NCI-H1092 (cell line): Measurements from ENCODE around the gene EPHA10.
"Not testable (repeated sequence)": the region's sequence is repeated elsewhere in the genome, so short reads cannot be mapped to it uniquely, and the experiment has no call there.

Experiments used
- DNase-seq: peaks from one replicate; lab custom pipeline; 2025; lab: John Stamatoyannopoulos, UW

The EPHA10 gene

GRCh38 chr1:37771440-37771839 lies 6.5 kb upstream of the EPHA10 start:
- DNase-seq, result not testable (repeated sequence)

- DNase-seq, result no peak
Measured at GRCh38 chr1:37767488-37767887, 2.6 kb upstream of the EPHA10 start.

- peak; percentile 11 for DNase-seq
Measured at GRCh38 chr1:37765916-37766664, 1.2 kb upstream of the EPHA10 start.

DNA sequence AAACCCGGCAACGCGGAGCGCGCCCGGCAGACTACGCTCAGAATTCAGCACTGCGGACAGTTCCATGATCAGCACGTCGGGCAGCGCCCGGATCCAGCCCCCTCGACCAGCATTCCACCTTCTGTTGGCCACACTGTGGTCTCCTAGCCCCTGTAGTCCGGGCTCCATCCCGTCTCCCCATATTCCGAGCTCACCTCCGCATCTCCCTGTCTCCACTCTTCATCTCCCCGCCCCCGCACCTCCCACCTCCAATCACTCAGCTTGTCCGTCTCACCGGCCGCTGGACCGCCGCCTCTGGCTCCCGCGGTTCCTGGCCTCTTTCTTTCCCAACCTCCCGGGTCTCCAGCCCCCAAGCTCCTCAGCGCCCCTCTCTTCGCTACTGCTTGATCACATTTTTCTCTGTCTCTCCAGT lies 500 bp downstream of the EPHA10 start:
- DNase-seq, result no peak

DNA sequence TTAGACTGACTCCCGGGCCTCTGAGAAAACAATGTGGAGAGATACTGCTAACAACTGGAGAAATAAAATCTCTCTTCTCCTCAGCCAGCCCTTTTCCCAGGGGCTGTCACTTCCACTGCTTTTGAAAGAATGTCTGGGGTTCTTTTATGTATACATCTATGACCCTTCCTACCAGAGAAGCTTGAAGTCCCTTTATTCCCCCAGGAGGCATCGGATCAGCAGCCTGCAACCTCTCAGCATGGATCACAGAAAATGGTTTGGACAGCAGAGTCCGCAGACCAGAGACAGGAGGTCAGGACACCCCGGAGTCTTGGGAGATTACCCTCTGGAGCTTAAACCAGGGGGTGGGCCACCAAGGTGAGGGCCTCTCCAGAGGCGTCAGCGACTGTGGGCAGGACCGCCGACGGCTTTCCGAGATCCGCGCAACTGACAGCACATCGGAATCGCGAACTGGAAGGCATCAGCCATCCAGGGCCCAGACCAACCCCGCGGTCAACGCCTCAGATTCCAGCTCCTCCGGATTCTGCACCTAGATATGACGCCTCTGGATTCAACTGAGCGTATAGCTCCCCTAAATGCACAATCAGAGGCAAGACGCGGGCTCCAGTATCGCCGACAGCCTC lies 1.0 kb downstream of the EPHA10 start:
- no peak for DNase-seq

DNA sequence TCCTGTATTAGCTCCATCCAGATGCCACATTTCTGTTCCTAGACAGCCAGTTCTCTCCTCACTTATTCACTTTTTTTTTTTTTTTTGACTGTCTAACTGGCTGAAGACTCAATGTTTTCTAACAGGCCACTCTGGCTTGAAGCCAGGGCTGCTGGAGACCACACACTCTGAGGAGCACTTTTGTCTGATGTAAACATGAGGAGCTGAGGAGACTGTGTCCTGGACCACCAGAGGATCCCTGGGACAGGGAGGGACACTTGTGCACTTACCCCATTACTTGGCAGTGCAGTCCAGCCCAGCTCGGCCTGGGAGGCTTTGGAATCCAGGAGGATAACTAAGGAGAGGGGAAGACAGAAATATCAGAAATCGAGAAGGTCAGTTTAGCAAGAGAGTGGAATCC lies 2.4 kb downstream of the EPHA10 start:
- no peak for DNase-seq

GRCh38 chr1:37761416-37762095 lies 3.4 kb downstream of the EPHA10 start:
- no peak for DNase-seq

- DNase-seq, result no peak
Measured at GRCh38 chr1:37759451-37759850, 5.5 kb downstream of the EPHA10 start.

DNA sequence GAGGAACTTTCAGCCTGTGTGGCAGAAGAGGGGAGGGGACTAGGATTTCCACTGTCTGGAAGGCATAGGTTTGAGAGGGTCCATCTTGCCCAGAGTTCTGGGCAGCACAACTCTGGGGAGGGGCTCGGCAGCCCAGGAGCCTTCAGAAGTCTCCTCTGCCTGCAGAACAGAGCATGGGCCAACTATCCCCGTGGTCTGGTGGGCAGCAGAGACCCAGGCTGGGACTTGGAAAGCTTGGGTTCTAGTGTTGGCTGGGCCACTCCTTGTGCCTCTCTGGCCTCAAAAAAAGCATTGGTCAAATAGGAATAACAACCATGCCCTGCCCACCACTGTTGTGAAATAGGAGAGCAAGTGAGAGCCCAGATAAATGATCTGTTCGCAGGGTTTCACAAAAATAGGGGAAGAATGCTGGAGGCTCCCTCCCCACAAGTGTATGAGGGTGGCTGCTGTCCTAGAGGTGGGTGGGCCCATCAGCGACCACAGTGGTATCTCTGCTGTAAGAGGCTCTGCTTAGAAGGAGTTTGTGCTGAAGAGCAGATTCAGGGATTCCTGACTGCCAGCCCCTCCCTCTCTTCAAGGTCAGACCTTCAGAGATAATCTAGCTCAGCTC lies 8.9 kb downstream of the EPHA10 start:
- no peak for DNase-seq

GRCh38 chr1:37755290-37755689 lies 9.6 kb downstream of the EPHA10 start:
- DNase-seq, result no peak

GRCh38 chr1:37753473-37754321 lies 11.2 kb downstream of the EPHA10 start:
- DNase-seq, result no peak

DNA sequence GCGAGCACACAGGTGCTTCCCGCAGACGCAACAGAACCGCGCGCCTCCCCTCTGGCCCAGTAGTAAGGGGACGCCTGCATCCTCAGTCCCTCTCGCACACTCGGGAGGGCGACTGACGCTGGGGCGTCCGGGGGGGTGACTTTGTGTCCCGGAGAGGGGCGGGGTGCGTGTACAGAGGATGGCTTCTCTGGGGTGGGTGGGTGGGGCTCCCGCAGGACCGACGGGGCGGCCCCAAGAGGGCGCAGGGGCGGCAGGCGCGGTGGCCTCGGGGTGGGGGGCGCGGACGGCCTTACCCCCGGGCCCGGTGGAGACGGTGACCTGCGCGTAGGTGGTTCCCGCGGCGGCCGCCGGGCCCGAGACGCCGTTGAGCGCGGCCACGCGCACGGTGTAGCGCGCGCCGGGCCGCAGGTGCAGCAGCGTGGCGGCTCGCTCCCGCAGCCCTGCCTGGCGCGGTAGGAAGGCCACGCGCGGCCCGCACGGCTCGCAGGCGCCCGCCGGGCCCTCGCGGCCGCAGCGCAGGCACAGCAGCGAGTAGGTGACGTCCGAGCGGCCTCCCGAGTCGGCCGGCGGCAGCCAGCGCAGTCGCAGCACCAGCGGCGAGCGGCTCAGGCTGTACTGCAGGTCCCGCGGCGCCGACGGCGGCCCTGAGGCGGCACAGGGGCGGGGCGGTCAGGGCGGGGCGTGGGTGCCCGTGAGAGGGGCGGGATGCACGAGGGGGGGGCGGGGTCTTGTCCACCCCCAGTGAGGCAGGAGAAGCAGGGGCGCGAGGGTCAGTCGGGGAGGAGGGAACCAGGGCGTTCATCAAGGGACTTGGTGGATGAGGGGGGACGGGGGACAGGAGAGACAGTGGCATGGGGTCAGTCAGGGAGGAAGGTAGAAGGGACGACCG lies 12.1 kb downstream of the EPHA10 start:
- DNase-seq, result peak; percentile 39

DNA sequence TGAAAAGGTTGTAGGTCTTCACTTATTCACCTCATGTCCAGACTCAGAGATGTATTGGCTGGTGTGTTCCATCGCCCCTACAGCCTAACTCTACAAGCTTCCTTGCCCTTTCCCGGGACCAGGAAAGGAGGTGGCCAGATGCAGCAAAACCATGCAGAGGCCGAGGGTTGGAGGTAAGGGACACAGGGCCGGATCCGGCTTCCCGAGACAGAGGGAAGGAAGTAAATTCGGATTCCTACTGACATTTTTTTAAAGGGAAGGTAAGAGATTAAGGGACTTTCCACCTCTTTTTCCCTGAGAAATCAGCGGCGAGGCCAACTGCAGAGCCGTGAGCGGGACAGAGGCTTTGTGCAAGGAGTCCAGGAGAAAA lies 12.7 kb downstream of the EPHA10 start:
- no peak for DNase-seq

DNA sequence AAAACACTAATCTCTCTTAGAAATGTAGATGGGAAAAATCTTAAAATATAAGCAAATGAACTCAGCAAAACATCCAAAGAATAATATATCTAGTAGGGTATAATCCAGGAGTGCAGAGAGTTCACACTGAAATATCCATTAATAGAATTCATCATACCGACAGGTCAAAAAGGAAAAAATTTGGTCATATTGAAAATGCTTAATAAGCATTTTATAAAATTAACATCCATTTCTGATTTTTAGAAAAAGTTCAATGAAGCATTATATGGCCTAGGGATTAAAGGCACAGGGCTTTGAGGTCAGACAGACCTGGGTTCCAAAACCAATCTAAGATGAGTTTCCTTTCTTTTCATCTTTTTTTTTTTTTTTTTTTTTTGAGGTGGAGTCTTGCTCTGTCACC lies 16.4 kb downstream of the EPHA10 start:
- DNase-seq, result no peak

DNA sequence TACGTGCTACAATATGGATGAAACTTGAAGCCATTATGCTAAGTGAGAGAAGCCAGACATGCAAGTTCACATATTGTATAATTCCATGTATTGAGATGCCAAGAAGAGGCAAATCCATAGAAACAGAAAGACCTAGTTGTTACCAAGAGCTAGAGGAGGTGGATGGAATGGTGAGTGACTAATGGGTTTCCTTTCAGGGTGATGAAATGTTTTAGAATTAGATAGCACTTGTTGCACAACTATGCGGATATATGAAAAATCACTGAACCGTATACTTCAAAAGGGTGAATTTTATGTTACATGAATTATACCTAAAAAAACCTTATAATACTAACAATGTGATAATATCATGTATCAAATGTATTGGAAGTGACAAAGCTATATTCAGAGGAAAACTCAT lies 18.1 kb downstream of the EPHA10 start:
- no peak for DNase-seq

GRCh38 chr1:37741662-37742061 lies 23.3 kb downstream of the EPHA10 start:
- no peak for DNase-seq

GRCh38 chr1:37741130-37741529 lies 23.8 kb downstream of the EPHA10 start:
- no peak for DNase-seq

- DNase-seq, result no peak
Measured at GRCh38 chr1:37739222-37739621, 25.7 kb downstream of the EPHA10 start.

GRCh38 chr1:37738619-37739018 lies 26.3 kb downstream of the EPHA10 start:
- not testable (repeated sequence) for DNase-seq

- not testable (repeated sequence) for DNase-seq
Measured at GRCh38 chr1:37737975-37738374, 26.9 kb downstream of the EPHA10 start.
